ENCODE data around the gene ZNF556. TPM values are rescaled to one million over a fixed set of nuclear protein-coding genes. Genes with fewer than 3 reads are reported as not detected.

ZNF556 gene
- not detected for total RNA-seq (ENCODE audit: unreplicated experiment)
- long read RNA-seq: 0 reads

DNA sequence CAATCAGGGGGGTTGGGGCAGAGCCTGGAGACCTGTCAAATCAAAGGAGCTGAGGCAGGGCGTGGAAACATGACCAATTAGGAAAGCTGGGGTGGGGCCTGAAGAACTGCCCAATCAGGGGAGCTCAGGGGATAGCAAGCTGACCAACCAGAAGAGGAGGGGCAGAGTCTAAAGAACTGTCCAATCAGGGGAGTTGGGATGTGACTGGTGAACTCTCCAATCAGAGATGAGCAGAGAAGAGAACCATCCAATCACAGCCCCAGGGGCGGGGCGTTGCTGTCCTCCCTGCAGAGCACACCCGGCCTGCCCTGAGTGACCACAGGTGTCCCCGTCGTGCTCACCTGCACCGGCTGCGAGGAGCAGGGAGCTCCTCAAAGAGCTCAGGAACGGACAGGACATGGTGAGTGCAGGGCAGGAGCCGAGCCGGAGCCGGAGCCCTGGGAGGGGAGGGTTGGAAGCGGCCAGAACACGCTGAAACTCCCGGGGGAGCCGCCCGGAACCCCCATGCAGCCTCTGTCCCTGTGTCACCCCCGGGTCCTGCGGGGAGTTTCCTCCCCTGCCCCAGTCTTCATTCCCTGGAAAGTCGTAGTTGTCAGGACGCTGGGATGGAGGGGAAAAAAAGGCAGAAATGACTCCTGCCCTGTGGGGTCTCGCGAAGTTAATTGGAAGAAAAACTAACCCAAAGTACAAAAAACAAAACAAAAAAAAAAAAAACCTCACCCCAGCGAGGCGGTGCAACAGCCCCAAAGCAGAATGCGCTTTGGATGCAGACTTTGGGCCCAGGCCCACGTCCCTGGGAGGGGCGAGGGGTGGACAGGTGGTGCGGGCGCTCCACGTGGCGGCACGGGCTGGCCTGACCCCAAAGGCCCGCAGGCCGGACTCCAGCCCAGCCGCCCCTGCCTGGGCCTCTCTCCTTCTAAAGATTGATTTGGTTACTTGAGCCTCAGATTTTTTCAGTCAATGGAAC, at the start of gene ZNF556:
Gene ZNF556, plus strand, starts transcription at position 311 of the 967 bp plus-strand sequence. Its CDS starts 87 bp downstream, at position 398.
- H3K27ac Mint-ChIP-seq (ENCODE audit: unreplicated experiment): no peak within 1 kb of the TSS
- peaks cover 19% of the 10 kb centered on the region for H3K9me3 Mint-ChIP-seq (ENCODE audit: unreplicated experiment)
- DNase-seq (ENCODE audit: low spot score): no peak
- TF ChIP-seq, protein P1, sequence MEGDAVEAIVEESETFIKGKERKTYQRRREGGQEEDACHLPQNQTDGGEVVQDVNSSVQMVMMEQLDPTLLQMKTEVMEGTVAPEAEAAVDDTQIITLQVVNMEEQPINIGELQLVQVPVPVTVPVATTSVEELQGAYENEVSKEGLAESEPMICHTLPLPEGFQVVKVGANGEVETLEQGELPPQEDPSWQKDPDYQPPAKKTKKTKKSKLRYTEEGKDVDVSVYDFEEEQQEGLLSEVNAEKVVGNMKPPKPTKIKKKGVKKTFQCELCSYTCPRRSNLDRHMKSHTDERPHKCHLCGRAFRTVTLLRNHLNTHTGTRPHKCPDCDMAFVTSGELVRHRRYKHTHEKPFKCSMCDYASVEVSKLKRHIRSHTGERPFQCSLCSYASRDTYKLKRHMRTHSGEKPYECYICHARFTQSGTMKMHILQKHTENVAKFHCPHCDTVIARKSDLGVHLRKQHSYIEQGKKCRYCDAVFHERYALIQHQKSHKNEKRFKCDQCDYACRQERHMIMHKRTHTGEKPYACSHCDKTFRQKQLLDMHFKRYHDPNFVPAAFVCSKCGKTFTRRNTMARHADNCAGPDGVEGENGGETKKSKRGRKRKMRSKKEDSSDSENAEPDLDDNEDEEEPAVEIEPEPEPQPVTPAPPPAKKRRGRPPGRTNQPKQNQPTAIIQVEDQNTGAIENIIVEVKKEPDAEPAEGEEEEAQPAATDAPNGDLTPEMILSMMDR (IDR thresholded peaks at IDR 0.05; ENCODE audit: unreplicated experiment): no peak
- H3K4me3 Mint-ChIP-seq (ENCODE audit: unreplicated experiment): no peak within 1 kb of the TSS
- no peaks in the 10 kb centered on the region for H3K4me1 Mint-ChIP-seq (ENCODE audit: unreplicated experiment)
- H3K36me3 Mint-ChIP-seq (ENCODE audit: low read depth, unreplicated experiment): peaks cover 20% of the 10 kb centered on the region
- peaks cover 9% of the 10 kb centered on the region for H3K27me3 Mint-ChIP-seq (ENCODE audit: unreplicated experiment)

DNA sequence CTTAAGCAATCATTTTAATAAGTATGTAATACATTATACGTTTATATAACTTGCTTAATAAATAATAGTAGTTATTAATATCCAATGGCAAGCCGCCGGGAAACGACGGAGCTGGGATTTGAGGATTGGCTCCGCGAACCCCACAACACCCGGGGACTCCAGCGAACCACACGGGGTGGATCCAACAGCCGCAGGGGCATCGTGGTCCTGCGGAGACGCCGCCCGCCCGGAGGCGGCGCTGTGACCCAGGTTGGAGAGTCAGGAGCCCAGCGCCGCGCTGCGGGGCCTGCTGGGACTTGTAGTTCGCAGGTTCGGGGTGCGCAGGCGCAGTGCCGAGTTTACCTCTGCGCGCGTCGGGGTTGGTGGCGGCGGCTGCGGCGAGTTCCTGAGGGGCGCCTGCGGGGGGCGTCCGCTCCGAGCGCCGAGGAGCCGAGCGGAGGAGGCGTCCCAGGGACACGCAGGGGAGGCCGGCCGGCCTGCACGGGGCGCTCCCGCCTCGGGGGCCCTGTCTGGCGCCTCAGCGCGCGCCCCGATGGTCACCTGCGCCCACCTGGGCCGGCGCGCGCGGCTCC, 47.5 kb upstream of the ZNF556 start, which contains the start of gene ZNF554:
Gene ZNF554, plus strand, starts transcription at position 329 of the 572 bp plus-strand sequence. Its CDS starts 204 bp downstream, at position 533.
- Mint-ChIP-seq H3K36me3 (ENCODE audit: low read depth, unreplicated experiment) (peaks cover 14% of the 10 kb centered on the region), H3K27ac (ENCODE audit: unreplicated experiment) (no peak within 1 kb of the TSS), H3K4me3 (ENCODE audit: unreplicated experiment) (peak within 1 kb of the TSS; percentile 94), H3K4me1 (ENCODE audit: unreplicated experiment) (no peaks in the 10 kb centered on the region), H3K9me3 (ENCODE audit: unreplicated experiment) (no peaks in the 10 kb centered on the region), H3K27me3 (ENCODE audit: unreplicated experiment) (peaks cover 11% of the 10 kb centered on the region)
- TF ChIP-seq, protein P1 (IDR thresholded peaks at IDR 0.05; ENCODE audit: unreplicated experiment): peak; percentile 97
- DNase-seq (ENCODE audit: low spot score): peak; percentile 100

DNA sequence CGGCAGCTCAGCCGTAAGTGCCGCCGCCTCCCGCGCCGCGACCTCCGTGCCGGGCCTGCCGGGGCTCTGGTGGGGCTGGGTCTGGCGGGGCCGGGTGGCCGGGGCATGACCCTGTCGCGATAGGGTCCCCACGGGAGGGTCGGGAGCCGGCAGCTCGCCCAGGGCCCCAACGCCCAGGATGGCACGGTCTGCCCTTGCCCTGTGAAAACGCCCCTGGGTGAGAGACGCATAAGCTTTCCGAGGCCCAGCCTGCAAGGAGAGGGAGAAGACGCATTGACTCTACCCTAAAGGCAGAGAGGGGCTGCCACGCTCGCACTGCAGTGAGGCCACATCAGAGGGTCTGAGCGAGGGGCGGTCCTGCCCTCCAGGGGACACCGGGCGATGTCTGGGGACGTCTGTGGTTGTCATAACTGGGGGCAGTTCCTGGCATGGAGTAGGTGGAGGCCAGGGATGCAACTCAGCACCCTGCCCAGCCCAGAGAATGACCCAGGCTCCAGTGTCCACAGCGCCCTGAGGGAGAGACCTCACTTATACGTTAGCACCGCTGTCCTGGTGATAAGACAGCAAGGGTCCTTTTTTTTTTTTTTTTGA, 46.9 kb upstream of the ZNF556 start:
- Mint-ChIP-seq H3K4me1 (ENCODE audit: unreplicated experiment) (no peaks in the 10 kb centered on the region), H3K9me3 (ENCODE audit: unreplicated experiment) (no peaks in the 10 kb centered on the region), H3K4me3 (ENCODE audit: unreplicated experiment) (peak overlapping the region; percentile 94), H3K27ac (ENCODE audit: unreplicated experiment) (no peak overlapping the region), H3K27me3 (ENCODE audit: unreplicated experiment) (peaks cover 11% of the 10 kb centered on the region), H3K36me3 (ENCODE audit: low read depth, unreplicated experiment) (peaks cover 17% of the 10 kb centered on the region)
- TF ChIP-seq, protein P1 (IDR thresholded peaks at IDR 0.05; ENCODE audit: unreplicated experiment): no peak
- peak; percentile 27 for DNase-seq (ENCODE audit: low spot score)

DNA sequence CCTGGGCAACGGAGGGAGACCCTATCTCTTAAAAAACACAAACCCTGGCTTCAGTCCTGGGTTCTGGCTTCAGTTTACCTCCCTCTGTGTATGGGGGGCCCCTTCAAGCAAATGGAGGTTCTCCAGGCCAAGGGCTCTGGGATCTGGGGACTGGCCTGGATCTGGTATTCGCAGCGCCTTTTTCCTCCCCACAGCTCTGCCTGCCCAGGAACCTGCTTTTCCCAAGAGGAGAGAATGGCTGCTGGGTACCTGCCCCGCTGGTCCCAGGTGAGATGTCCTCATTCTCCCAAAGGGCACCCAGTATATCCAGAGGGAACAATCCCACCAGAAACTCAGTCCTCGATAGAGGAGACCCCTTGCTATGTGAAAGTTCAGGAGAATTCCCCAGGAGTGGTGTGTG, 44.3 kb upstream of the ZNF556 start:
- Mint-ChIP-seq H3K9me3 (ENCODE audit: unreplicated experiment) (peaks cover 5% of the 10 kb centered on the region), H3K27me3 (ENCODE audit: unreplicated experiment) (peaks cover 9% of the 10 kb centered on the region), H3K27ac (ENCODE audit: unreplicated experiment) (no peak overlapping the region), H3K4me3 (ENCODE audit: unreplicated experiment) (no peak overlapping the region), H3K4me1 (ENCODE audit: unreplicated experiment) (no peaks in the 10 kb centered on the region), H3K36me3 (ENCODE audit: low read depth, unreplicated experiment) (peaks cover 35% of the 10 kb centered on the region)
- DNase-seq (ENCODE audit: low spot score): no peak
- TF ChIP-seq, protein P1 (IDR thresholded peaks at IDR 0.05; ENCODE audit: unreplicated experiment): no peak

Data from endothelial cell (in vitro differentiated cells).